DMS53 (cell line): Measurements from ENCODE around the gene POM121L2.
A peak's percentile ranks its signal among the peaks of the same experiment; 100 is the strongest.

Experiments
- DNase-seq: peaks from one replicate; lab custom pipeline; 2025; lab: John Stamatoyannopoulos, UW

POM121L2 gene

GRCh38 chr6:27312146-27312949 lies at the start of gene POM121L2:
Gene POM121L2 (minus strand): TSS chr6:27312273. CDS start chr6:27312170, 103 bp downstream.
- peak; percentile 68 for DNase-seq

GRCh38 chr6:27359231-27359630 lies 47.2 kb upstream of the POM121L2 start:
- DNase-seq = no peak

- DNase-seq = no peak
Observed at GRCh38 chr6:27358786-27359185, 46.7 kb upstream of the POM121L2 start.

GRCh38 chr6:27352850-27353249 lies 40.8 kb upstream of the POM121L2 start:
- no peak for DNase-seq

GRCh38 chr6:27334141-27334540 lies 22.1 kb upstream of the POM121L2 start:
- no peak for DNase-seq

GRCh38 chr6:27333642-27334040 lies 21.6 kb upstream of the POM121L2 start:
- no peak for DNase-seq

GRCh38 chr6:27332692-27333641 lies 20.9 kb upstream of the POM121L2 start:
- peak; percentile 52 for DNase-seq

- no peak for DNase-seq
Observed at GRCh38 chr6:27327023-27327738, 15.1 kb upstream of the POM121L2 start.

- DNase-seq = no peak
Observed at GRCh38 chr6:27321901-27322300, 9.8 kb upstream of the POM121L2 start.

- no peak for DNase-seq
Observed at GRCh38 chr6:27321370-27321769, 9.3 kb upstream of the POM121L2 start.

GRCh38 chr6:27318973-27319372 lies 6.9 kb upstream of the POM121L2 start:
- no peak for DNase-seq

- DNase-seq = no peak
Observed at GRCh38 chr6:27314046-27314445, 2.0 kb upstream of the POM121L2 start.

- DNase-seq = no peak
Observed at GRCh38 chr6:27312950-27313271, 838 bp upstream of the POM121L2 start.

- no peak for DNase-seq
Observed at GRCh38 chr6:27311806-27312145, 297 bp downstream of the POM121L2 start.

- no peak for DNase-seq
Observed at GRCh38 chr6:27303613-27304272, 8.3 kb downstream of the POM121L2 start.

GRCh38 chr6:27297857-27298730 lies 14.0 kb downstream of the POM121L2 start:
- peak; percentile 48 for DNase-seq

- DNase-seq = no peak
Observed at GRCh38 chr6:27297484-27297856, 14.6 kb downstream of the POM121L2 start.

GRCh38 chr6:27296106-27296783 lies 15.8 kb downstream of the POM121L2 start:
- DNase-seq = peak; percentile 17

GRCh38 chr6:27295301-27296079 lies 16.6 kb downstream of the POM121L2 start:
- peak; percentile 40 for DNase-seq

GRCh38 chr6:27294409-27294808 lies 17.7 kb downstream of the POM121L2 start:
- no peak for DNase-seq
